Esophagus muscularis mucosa (tissue), 4 donors: ENCODE results near the gene GATA6.

ENCODE experiments used
- EP300 ChIP-seq: sonication (generic); formaldehyde crosslinking; IDR thresholded peaks from one replicate; pipeline ENCODE4 v1.6.1; 2017; ENCODE audit warnings: antibody characterized with exemption
- POLR2A ChIP-seq: fragments of 450-650 bp; IDR thresholded peaks from one replicate; pipeline ENCODE4 v1.6.1; 2017; ENCODE audit warnings: antibody characterized with exemption, moderate library complexity, mild to moderate bottlenecking, low read depth
- TF ChIP-seq, protein P1 (sequence below), 3 experiments: fragments of 200-600 bp in 2 of 3; fragments of 450-650 bp in 1 of 3; sonication (generic) in 2 of 3; IDR thresholded peaks; one replicate each; pipeline ENCODE4 v1.5.1; 2017 to 2019; ENCODE audit warnings: antibody characterized with exemption in 3 of 3, mild to moderate bottlenecking in 2 of 3, moderate library complexity in 1 of 3

DNA sequence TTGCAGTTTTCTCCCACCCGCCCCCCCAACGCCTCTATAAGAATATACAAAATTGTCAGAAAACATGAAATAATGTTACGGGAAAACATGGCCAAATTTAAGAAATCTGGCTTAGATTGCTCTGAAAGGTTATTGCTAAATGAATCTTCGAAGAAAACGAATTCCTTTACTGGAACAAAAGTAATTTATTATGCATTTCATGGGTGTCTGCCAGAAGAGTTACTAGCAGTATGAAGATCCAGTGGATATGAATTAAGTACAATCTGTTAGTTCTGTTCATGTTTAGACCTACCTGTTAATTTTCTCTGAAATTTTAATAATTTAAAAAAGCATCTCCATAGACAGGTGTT lies 21.9 kb downstream of the GATA6 start:
- TF ChIP-seq EP300 (no peak), POLR2A (no peak)
- TF ChIP-seq, protein P1, sequence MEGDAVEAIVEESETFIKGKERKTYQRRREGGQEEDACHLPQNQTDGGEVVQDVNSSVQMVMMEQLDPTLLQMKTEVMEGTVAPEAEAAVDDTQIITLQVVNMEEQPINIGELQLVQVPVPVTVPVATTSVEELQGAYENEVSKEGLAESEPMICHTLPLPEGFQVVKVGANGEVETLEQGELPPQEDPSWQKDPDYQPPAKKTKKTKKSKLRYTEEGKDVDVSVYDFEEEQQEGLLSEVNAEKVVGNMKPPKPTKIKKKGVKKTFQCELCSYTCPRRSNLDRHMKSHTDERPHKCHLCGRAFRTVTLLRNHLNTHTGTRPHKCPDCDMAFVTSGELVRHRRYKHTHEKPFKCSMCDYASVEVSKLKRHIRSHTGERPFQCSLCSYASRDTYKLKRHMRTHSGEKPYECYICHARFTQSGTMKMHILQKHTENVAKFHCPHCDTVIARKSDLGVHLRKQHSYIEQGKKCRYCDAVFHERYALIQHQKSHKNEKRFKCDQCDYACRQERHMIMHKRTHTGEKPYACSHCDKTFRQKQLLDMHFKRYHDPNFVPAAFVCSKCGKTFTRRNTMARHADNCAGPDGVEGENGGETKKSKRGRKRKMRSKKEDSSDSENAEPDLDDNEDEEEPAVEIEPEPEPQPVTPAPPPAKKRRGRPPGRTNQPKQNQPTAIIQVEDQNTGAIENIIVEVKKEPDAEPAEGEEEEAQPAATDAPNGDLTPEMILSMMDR (IDR thresholded peaks at IDR 0.05) = no peak
